Gastrocnemius medialis (tissue), 4 donors: Measurements from ENCODE around the gene ANKDD1A. TPM values are rescaled to one million over a fixed set of nuclear protein-coding genes. Genes with fewer than 3 reads are reported as not detected.

Experiments used
- ATAC-seq, 2 donors: fragments of 150-250 bp; one replicate each; pipeline ENCODE4 v1.9.1; 2016
- DNase-seq, 2 donors: peaks; one replicate each; pipeline ENCODE4 v3.0.0-alpha.2; 2019
- H3K27ac ChIP-seq, 4 donors: fragments of 200-600 bp; sonication (generic); 1 replicate in 1 of 4; 2 replicates in 3 of 4; pipeline ENCODE4 v1.5.1; 2016 to 2018; ENCODE audit warnings: mild to moderate bottlenecking in 2 of 4, moderate library complexity in 1 of 4
- H3K27me3 ChIP-seq, 3 donors: fragments of 200-600 bp; sonication (generic) in 2 of 3; 1 replicate in 1 of 3; 2 replicates in 2 of 3; pipeline versions ENCODE4 v1.5.1 to v1.6.0; 2016 to 2019; ENCODE audit warnings: mild to moderate bottlenecking in 1 of 3, moderate library complexity in 1 of 3
- H3K36me3 ChIP-seq, 2 donors: fragments of 200-600 bp; sonication (generic) in 1 of 2; one replicate each; pipeline ENCODE4 v1.5.1; 2017 to 2018
- H3K4me1 ChIP-seq, 2 donors: fragments of 200-600 bp; sonication (generic) in 1 of 2; one replicate each; pipeline ENCODE4 v1.5.1; 2016 to 2017; ENCODE audit warnings: mild to moderate bottlenecking in 2 of 2
- H3K4me3 ChIP-seq, 4 donors: fragments of 200-600 bp; sonication (generic) in 3 of 4; 1 replicate in 1 of 4; 2 replicates in 3 of 4; pipeline ENCODE4 v1.5.1; 2016 to 2019; ENCODE audit warnings: mild to moderate bottlenecking in 2 of 4
- H3K9me3 ChIP-seq, 3 donors: fragments of 200-600 bp; sonication (generic) in 2 of 3; 1 replicate in 1 of 3; 2 replicates in 2 of 3; pipeline ENCODE4 v1.5.1; 2016 to 2019
- CTCF ChIP-seq, 5 experiments: fragments of 450-650 bp in 3 of 5; fragments of 200-600 bp in 2 of 5; sonication (generic) in 2 of 5; IDR thresholded peaks in 4 of 5; conservative IDR thresholded peaks in 1 of 5; 1 replicate in 4 of 5; 2 replicates in 1 of 5; pipeline ENCODE4 v1.5.1; 2016 to 2019; ENCODE audit warnings: antibody characterized with exemption in 5 of 5, mild to moderate bottlenecking in 3 of 5, moderate library complexity in 3 of 5
- POLR2A ChIP-seq, 2 donors: fragments of 450-650 bp; IDR thresholded peaks; one replicate each; pipeline ENCODE4 v1.6.1; 2017; ENCODE audit warnings: antibody characterized with exemption in 2 of 2, mild to moderate bottlenecking in 2 of 2, moderate library complexity in 2 of 2
- in situ Hi-C, 4 donors: fragments of 200-750 bp; cut with MboI; loops; one replicate each; pipeline versions ENCODE4 v1.15.0 to v1.8.0; 2017; ENCODE audit warnings: low sequenced_read_pairs in 4 of 4
- intact Hi-C: fragments of 100-400 bp; cut with DNase I; formaldehyde crosslinking; loops from one replicate; pipeline ENCODE4 v1.15.1; 2023; ENCODE audit warnings: low total_unique reads
- total RNA-seq, 4 donors: library from RNA; depleted of rRNA; stranded (reverse); fragments of >200 nt; gene quantifications; one replicate each; pipeline versions ENCODE4 v1.1.0 to v1.2.3, GENCODE V29; 2016

ANKDD1A gene
- total RNA-seq, 4 donors from 2014 or later, result 0.11 to 0.39 (median 0.36) TPM; not detected in 1

GRCh38 chr15:64944961-64945360 lies 33.3 kb downstream of the ANKDD1A start:
- Histone ChIP-seq H3K4me3 (no peak overlapping the region), H3K27me3 (no peaks in the 10 kb centered on the region), H3K27ac (no peak overlapping the region), H3K4me1 (no peaks in the 10 kb centered on the region), H3K36me3 (no peaks in the 10 kb centered on the region), H3K9me3 (no peaks in the 10 kb centered on the region)
- DNase-seq, result no peak
- in situ Hi-C loops, result no loop called here
- intact Hi-C loops, result no loop called here
- ATAC-seq, result no peak
- TF ChIP-seq POLR2A (IDR thresholded peaks at IDR 0.05), result no peak
- no peak for TF ChIP-seq CTCF (IDR thresholded peaks at IDR 0.05 in 4 of 5, conservative IDR thresholded peaks at IDR 0.05 in 1 of 5)

DNA sequence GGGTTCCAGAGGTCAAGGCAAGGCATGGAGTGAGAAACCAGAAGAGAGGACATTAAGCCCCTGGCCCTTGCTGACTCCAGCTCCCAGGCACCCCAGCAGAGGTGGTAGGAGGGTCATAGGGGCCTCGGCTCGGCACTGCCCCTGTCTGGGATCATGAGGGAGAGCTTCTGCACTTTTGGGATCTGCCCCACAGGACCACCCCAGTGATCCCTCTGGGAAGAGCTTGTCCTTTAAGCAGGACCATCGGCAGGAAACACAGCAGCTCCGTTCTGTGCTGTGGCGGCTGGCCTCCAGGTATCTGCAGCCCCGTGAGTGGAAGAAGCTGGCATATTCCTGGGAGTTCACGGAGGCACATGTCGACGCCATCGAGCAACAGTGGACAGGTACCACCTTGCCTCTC lies 35.5 kb downstream of the ANKDD1A start:
- H3K27ac ChIP-seq, result no peak overlapping the region
- in situ Hi-C loops, result no loop called here
- H3K4me1 ChIP-seq, result no peaks in the 10 kb centered on the region
- intact Hi-C loops, result no loop called here
- DNase-seq (no peak), ATAC-seq (no peak)
- H3K9me3 ChIP-seq, result no peaks in the 10 kb centered on the region
- no peaks in the 10 kb centered on the region for H3K36me3 ChIP-seq
- TF ChIP-seq CTCF (IDR thresholded peaks at IDR 0.05 in 4 of 5, conservative IDR thresholded peaks at IDR 0.05 in 1 of 5), result no peak
- TF ChIP-seq POLR2A (IDR thresholded peaks at IDR 0.05), result no peak
- no peaks in the 10 kb centered on the region for H3K27me3 ChIP-seq
- H3K4me3 ChIP-seq, result no peak overlapping the region

DNA sequence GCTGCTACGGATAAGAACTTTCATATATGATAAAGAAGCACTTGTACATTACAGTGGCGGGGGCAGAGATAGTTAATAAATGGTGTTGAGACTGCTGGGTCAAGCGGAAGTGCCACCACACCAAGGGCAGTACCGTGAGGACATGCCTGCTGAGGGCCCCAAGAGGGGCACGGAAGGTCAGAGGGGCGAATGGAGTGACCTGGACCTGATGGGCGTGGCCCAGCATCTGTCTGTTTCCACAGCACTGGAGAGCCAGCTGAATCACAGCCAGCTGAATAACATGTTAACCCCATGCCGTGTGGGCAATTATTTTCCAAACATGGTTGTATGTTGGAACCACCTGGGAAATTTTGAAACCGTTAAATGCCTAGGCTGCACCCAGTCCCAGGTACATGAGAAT lies 37.2 kb downstream of the ANKDD1A start:
- no peak overlapping the region for H3K27ac ChIP-seq
- ATAC-seq (no peak), DNase-seq (no peak)
- H3K36me3 ChIP-seq, result no peaks in the 10 kb centered on the region
- intact Hi-C loops, result no loop called here
- no peaks in the 10 kb centered on the region for H3K9me3 ChIP-seq
- H3K4me1 ChIP-seq, result no peaks in the 10 kb centered on the region
- H3K4me3 ChIP-seq, result no peak overlapping the region
- in situ Hi-C loops, result no loop called here
- TF ChIP-seq POLR2A (IDR thresholded peaks at IDR 0.05) (no peak), CTCF (IDR thresholded peaks at IDR 0.05 in 4 of 5, conservative IDR thresholded peaks at IDR 0.05 in 1 of 5) (no peak)
- no peaks in the 10 kb centered on the region for H3K27me3 ChIP-seq

- DNase-seq (no peak), ATAC-seq (no peak)
- in situ Hi-C loops, result no loop called here
Observed at GRCh38 chr15:64949383-64950186, 37.9 kb downstream of the ANKDD1A start.

More at GRCh38 chr15:64949383-64950186, 37.9 kb downstream of the ANKDD1A start:
- intact Hi-C loops, result no loop called here
- Histone ChIP-seq H3K4me1 (no peaks in the 10 kb centered on the region), H3K9me3 (no peaks in the 10 kb centered on the region), H3K36me3 (no peaks in the 10 kb centered on the region), H3K27me3 (no peaks in the 10 kb centered on the region), H3K27ac (no peak overlapping the region), H3K4me3 (no peak overlapping the region)
- TF ChIP-seq CTCF (IDR thresholded peaks at IDR 0.05 in 4 of 5, conservative IDR thresholded peaks at IDR 0.05 in 1 of 5), result no peak
- no peak for TF ChIP-seq POLR2A (IDR thresholded peaks at IDR 0.05)
